GM19099 (cell line): Measurements from ENCODE around the gene NOP56.

Source experiments
- POLR2A ChIP-seq: IDR thresholded peaks from 3 replicates; pipeline ENCODE4 v1.6.1; 2011; ENCODE audit warnings: low read depth; ENCODE audit not compliant: insufficient read length; ENCODE audit errors: extremely low read depth

The NOP56 gene

DNA sequence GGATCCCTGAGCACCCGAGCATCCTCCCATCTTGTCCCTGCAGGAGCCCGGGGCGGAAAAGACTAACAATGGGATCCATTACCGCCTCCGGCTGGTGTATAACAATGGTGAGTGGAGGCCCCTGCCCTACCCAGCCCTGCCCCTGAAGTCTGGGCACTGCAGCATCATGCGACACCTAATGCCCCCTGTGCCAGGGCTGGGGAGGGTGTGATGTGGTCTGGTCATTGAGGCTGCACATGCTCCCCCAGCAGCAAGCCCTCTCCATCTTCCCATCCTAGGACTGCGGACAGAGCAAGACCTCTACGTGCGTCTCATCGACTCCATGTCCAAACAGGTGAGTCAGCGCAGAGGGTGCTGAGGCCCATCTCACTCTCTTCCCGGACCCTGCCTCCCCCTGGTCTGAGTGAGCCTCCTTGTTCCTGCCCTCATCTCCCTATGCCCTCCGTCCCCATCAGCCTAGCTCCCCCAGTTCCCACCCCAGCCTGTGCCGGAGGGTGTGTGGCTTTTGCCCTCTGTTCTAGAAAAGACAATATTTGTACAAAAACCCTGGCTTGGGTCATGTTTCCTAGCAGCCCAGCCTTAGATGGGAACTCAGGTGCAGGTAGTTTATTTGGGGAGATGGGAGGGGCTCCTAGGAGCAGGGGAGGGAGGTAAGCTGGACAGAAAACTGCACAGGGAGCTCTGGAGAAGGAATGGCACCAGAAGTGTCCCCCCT lies 53.7 kb downstream of the NOP56 start:
- no peak for TF ChIP-seq POLR2A

DNA sequence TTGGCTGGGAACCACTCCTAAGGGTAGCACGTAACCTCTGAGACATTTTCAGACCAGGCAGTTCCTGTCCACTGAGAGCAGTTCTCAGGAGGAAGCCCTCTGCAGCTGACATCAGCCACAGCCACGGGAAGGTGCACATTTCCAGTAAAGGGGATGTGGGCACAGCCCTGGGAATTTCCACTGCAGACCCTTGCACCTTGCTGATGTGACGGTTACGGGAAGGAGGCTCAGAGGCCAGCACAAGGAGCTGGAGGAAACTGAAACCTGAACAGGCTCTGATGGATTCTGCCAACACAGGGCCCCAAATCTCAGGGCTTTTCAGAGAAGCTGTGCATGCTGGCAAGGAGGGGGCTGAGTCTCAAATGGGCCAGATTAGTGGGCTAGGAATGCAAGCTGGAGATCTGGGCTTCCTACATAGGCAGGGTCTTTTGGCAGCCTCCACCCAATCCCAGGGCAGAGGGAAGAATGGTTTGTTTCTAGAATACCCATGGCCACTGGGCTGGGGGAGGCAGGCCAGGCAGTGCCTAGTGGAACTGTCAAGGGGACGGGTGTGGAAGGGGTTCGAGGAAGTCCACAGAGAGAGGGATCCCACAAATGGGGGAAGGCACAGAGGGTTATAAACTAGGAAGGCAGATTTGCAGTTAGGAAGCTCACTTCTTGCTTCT lies 54.4 kb downstream of the NOP56 start:
- no peak for TF ChIP-seq POLR2A

DNA sequence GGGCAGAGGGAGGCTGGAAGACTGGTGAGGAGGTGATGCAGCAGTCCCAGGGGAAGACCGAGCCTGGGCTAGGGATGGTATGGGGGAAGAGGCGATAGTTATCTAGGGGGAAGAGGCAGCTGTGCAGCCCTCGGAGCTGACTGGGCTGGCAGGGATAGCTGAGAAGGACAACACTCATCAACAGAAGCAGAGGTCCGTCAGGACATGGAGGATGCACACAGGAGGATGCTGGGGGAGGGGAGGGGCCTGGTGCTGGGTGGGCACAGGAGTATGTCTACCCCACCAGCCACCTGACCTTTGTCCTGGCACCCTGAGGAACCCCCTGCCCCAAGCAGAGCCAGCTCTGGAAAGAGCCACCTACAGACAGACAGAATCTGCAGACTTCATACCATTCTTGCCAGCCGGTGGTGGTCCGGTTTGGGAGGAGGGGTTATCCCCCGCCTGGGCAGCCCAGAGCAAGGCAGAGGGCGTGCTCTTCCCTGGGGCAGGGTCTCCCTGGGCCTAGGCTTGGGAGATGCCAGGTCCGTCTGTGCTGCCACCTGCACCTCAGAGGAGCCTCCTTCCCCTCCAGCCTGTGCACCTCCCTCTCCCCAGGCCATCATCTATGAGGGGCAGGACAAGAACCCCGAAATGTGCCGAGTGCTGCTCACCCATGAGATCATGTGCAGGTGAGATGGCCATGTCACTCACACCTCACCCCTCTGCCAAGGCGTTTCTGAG lies 55.1 kb downstream of the NOP56 start:
- no peak for TF ChIP-seq POLR2A
